ENCODE results near the gene FBN3.
"Not testable (repeated sequence)": the region's sequence is repeated elsewhere in the genome, so short reads cannot be mapped to it uniquely, and the experiment has no call there.

Gene FBN3

GRCh38 chr19:8046569-8047165 lies 102.7 kb downstream of the FBN3 start:
- FAIRE-seq, result no peak

GRCh38 chr19:8045872-8046568 lies 103.4 kb downstream of the FBN3 start:
- FAIRE-seq, result no peak

GRCh38 chr19:8044018-8044417 lies 105.4 kb downstream of the FBN3 start:
- no peak for FAIRE-seq

GRCh38 chr19:8042900-8043299 lies 106.5 kb downstream of the FBN3 start:
- no peak for FAIRE-seq

GRCh38 chr19:8041531-8041931 lies 107.9 kb downstream of the FBN3 start:
- FAIRE-seq, result no peak

GRCh38 chr19:8039231-8039630 lies 110.2 kb downstream of the FBN3 start:
- no peak for FAIRE-seq

- no peak for FAIRE-seq
These were observed 110.6 kb downstream of the FBN3 start for GRCh38 chr19:8038815-8039214.

- no peak for FAIRE-seq
These were observed 112.8 kb downstream of the FBN3 start for GRCh38 chr19:8036434-8037099.

- no peak for FAIRE-seq
These were observed 115.2 kb downstream of the FBN3 start for GRCh38 chr19:8034178-8034525.

GRCh38 chr19:8033287-8034177 lies 115.9 kb downstream of the FBN3 start:
- not testable (repeated sequence) for FAIRE-seq

- FAIRE-seq, result no peak
These were observed 118.4 kb downstream of the FBN3 start for GRCh38 chr19:8030960-8031359.

GRCh38 chr19:8028951-8029491 lies 120.4 kb downstream of the FBN3 start:
- no peak for FAIRE-seq

- FAIRE-seq, result no peak
These were observed 124.1 kb downstream of the FBN3 start for GRCh38 chr19:8025316-8025715.

GRCh38 chr19:8024256-8024655 lies 125.1 kb downstream of the FBN3 start:
- FAIRE-seq, result not testable (repeated sequence)

- no peak for FAIRE-seq
These were observed 126.0 kb downstream of the FBN3 start for GRCh38 chr19:8023371-8023770.

- no peak for FAIRE-seq
These were observed 127.1 kb downstream of the FBN3 start for GRCh38 chr19:8022275-8022674.

GRCh38 chr19:8021374-8021773 lies 128.0 kb downstream of the FBN3 start:
- no peak for FAIRE-seq

GRCh38 chr19:8020681-8021080 lies 128.7 kb downstream of the FBN3 start:
- FAIRE-seq, result no peak

- FAIRE-seq, result no peak
These were observed 131.6 kb downstream of the FBN3 start for GRCh38 chr19:8017808-8018207.
